ENCODE measurements around the gene DCUN1D2.
"Not testable (repeated sequence)": the region's sequence is repeated elsewhere in the genome, so short reads cannot be mapped to it uniquely, and the experiment has no call there.

DNA sequence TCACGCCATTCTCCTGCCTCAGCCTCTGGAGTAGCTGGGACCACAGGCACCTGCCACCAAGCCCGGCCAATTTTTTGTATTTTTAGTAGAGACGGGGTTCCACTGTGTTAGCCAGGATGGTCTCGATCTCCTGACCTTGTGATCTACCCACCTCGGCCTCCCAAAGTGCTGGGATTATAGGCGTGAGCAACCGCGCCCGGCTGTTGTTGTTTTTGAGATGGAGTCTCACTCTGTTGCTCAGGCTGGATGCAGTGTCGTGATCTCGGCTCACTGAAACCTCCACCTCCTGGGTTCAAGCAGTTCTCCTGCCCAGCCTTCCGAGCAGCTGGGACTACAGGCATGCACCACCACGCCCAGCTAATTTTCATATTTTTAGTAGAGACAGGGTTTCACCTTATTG lies 31.9 kb upstream of the DCUN1D2 start:
- TF ChIP-seq, protein P1, sequence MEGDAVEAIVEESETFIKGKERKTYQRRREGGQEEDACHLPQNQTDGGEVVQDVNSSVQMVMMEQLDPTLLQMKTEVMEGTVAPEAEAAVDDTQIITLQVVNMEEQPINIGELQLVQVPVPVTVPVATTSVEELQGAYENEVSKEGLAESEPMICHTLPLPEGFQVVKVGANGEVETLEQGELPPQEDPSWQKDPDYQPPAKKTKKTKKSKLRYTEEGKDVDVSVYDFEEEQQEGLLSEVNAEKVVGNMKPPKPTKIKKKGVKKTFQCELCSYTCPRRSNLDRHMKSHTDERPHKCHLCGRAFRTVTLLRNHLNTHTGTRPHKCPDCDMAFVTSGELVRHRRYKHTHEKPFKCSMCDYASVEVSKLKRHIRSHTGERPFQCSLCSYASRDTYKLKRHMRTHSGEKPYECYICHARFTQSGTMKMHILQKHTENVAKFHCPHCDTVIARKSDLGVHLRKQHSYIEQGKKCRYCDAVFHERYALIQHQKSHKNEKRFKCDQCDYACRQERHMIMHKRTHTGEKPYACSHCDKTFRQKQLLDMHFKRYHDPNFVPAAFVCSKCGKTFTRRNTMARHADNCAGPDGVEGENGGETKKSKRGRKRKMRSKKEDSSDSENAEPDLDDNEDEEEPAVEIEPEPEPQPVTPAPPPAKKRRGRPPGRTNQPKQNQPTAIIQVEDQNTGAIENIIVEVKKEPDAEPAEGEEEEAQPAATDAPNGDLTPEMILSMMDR (IDR thresholded peaks at IDR 0.05) = not testable (repeated sequence)
- TF ChIP-seq EP300 (IDR thresholded peaks at IDR 0.05); POLR2A (IDR thresholded peaks at IDR 0.05; ENCODE audit: low read depth): not testable (repeated sequence)

Data from esophagus muscularis mucosa (tissue), 4 donors.